NCI-H1105 treated with DMSO at 0.1 percent for 48 hours (cell line): ENCODE results near the gene GRID2.

ENCODE experiments used
- DNase-seq: peaks from one replicate; lab custom pipeline; 2025; lab: John Stamatoyannopoulos, UW

GRID2 gene

GRCh38 chr4:92735025-92735665 is 431.4 kb downstream of the GRID2 start:
- no peak for DNase-seq

- DNase-seq = no peak
Observed at GRCh38 chr4:92760433-92760832, 456.7 kb downstream of the GRID2 start.

GRCh38 chr4:92776080-92776479 is 472.3 kb downstream of the GRID2 start:
- no peak for DNase-seq

- DNase-seq = no peak
Observed at GRCh38 chr4:92789741-92790140, 486.0 kb downstream of the GRID2 start.

DNA sequence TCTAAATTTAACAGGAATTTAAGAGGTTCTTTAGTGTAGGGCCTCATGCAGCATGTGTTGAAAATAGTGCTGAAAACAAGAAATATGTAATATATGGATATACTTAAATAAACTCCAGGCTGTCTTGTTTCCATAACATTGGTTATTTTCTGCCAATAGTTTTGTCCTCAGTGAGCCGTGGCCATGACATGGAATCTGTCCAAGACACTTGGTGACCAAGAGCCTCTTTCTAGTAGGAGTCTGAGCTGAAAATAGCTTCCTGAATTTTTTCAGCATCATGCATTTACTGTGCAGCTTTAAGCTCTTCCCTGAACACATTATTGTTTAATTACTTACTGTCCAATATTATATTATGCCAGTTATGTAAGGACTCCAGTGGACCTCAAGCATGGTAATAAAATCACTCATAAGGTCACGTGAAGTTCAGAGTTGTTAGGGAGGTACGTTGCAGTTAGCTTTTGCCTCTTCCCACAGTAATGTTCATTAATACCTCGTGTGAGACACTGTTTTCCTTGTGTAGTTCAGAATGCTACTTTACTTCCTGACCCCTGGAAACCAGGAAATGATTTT is 488.2 kb downstream of the GRID2 start:
- no peak for DNase-seq

DNA sequence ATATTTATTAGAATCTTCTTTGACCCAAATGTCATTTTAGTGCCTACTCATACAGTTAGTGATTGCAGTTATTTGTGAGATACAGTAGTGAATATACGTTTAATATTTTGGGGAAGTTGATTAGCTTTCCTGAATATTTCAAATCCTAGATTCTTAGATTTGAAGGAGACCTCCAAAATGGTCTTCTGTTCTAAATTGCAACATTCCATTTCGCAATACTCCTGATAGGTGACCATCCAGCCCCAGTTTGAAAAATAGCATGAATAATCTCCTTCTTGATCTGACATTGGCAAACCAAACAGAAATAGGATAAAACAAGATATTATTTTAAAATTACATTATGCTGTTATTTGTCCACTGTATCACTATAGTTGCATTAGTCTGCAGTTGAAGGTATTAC is 505.6 kb downstream of the GRID2 start:
- DNase-seq = no peak

GRCh38 chr4:92812652-92813051 is 508.9 kb downstream of the GRID2 start:
- no peak for DNase-seq

DNA sequence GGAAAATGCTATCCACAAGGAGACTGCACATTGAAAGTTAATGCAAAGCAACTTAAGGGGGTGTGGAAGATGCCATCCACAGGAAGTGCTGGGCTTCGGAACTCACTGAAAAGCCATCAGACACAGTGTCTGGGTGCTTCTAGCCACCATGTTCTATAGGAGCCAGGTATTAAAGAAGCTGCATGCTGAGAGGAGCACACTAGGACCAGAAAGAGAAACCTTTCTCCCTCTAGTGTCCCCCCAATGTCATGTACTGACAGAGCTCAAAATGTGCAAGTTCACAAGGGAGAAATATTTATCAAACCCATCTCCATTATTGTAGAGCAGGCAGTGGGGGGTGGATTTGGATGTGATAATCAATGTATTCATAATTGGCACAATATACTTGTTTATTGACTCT is 510.9 kb downstream of the GRID2 start:
- no peak for DNase-seq

DNA sequence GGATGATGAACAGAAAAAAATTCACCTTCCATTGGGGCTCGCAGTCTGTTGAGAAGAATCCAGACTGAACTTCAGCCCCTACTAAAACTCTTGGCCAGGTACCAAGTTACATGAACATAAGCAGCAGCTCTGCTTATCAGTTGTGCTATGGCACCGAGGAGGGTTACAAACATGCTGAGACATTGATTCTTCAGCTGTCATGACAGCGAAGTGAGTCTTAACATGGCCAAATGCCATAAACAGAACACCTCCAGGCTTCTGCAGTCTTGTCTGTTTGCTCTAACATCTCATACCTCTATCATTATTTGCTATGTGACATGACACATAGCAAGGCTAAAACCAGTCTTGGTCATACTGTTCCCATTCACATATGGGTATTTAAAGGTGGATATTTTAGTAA is 521.5 kb downstream of the GRID2 start:
- no peak for DNase-seq

DNA sequence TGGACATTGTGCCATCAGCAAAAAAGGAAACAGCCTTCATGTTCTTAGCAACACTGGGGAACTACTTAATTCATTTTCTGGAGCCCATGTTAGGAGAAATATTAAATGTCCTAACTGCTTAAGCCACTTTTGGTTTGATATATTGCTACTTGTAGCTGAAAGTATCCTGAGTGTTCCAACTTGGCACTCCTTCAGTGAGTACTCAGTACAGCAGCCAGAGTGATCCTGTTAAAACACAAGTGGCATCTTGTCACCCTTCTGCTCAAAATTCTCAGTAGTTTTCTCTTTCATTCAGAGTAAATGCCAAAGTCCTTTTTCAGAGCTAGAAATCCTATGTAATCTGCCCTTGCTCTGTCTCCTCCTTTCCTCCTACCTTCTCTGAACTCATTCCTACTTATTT is 522.0 kb downstream of the GRID2 start:
- no peak for DNase-seq

- no peak for DNase-seq
Observed at GRCh38 chr4:92830771-92831170, 527.0 kb downstream of the GRID2 start.

DNA sequence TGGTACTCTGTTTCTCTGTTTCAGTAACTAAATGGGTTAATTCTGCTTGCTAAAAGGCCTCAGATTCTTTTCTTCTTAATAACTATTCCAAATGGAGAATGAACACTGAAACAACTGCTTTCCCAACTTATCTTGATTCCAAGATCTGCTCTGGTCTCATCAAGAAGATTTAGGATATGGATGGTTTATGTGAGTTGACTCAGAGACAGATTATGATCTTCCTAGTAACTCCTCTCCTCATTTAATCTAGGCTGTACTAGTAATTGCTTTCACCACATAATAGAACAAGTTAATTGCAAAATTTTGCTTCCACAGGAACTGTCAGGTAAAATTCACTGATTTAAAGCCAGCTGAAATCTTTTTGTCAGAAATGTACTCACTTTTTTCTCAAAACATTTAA is 537.1 kb downstream of the GRID2 start:
- DNase-seq = no peak

DNA sequence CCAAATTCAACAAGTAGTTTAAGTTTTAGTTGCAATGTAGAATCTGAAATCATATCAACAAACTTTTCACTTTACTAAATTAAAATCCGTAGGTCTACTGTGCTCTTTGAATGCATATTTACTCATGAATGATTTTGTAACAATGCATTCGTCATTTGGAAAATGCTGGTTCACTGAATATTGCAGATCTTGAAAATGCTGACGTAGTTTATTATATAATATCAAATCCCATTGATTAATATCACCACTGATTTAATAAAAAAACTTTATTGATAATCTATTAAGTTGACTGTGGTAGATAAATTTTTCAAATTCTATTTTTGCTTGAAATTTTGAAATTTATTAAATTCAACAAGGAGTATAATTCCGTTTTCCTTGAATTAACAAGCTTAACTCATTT is 540.0 kb downstream of the GRID2 start:
- no peak for DNase-seq

DNA sequence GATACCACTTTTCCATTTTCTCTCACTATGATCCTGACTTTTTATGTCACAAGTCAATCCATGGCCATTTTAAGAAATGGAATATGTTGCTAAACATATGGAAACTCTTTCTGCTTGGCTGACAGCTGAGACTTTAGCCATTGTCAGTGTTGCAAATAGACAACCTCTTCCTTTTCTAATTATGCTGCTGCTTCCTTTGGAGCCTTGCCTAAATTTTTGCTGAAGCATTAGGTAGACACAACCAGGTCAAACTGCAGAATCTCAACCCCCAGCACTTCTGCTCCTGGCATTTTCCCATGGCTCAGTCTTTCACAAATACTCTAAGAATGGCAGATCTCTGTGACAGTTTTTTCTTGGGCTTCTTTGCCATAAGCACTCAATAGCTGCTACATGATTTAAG is 543.3 kb downstream of the GRID2 start:
- no peak for DNase-seq

DNA sequence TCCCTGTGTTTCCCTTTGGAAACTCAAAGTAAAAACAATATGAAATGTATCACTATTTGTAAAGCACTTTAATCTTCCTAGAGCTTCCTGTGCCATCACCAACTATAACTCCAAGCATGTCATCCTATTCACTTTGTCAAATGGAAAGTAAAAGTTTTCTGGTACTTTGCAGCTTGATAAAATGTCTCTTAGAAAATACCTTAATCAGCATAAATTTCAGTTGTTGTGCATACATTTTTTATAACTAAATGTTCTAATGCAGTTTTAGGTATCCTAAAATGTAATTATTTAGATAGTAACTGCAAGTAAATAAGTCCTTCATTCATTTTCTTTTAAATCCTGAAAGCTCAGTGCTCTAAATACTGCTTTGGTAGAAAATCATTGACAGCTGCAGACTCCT is 558.7 kb downstream of the GRID2 start:
- DNase-seq = no peak

DNA sequence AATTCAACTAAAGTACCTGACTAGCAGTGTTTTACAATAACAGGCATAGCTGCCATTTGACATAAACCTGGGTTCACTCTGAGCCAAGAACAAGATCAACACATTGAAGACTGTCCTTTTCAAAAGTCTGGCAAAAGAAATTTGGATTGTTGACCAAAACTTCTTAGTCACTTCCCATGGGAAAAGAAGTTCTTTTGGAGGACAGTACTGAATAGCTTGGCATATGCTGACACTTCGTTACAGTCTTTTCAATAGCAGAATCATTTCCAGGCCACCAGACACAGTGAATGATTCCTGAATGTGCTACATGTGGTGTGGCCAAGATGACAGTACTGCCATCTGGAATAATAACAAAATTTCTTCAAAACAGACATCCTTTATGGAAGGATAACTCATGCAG is 560.3 kb downstream of the GRID2 start:
- no peak for DNase-seq

DNA sequence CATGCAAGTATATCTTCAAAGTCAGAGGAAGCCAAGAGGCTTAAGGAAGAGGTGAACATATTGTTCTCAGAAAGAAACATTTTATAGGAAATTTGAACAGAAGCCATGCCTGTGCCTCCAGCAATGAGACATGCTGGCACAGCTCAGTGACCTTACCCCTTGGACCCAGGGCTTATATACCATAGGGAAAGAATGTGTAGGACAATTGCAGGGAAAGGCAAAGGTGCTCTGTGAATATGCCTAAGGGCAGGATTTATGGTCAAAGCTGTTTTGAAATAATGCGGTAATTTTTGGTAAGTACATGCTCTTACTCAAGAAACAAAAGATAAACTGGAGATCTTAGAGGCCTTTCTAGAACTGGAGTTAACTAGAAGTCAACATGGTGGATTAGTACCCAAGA is 568.8 kb downstream of the GRID2 start:
- no peak for DNase-seq

DNA sequence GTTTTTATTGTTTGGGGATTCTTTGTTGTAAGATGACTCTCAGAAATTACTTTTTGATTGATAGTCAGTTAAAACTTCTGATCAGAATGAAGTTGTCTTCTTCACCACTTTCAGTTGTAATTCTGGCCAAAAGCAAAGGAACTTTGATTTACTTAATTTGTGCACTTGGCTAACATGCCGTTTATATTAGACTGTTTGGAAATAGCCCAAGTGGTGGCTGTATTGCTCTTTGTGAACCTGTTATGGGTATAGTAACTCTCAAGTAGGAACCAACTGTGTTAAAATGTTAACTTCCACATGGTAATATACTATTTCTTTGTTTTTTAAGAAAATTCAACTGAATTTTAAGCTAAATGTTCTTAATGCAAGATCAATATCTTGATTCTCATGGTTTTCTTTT is 581.9 kb downstream of the GRID2 start:
- no peak for DNase-seq

- no peak for DNase-seq
Observed at GRCh38 chr4:92952426-92952825, 648.7 kb downstream of the GRID2 start.

DNA sequence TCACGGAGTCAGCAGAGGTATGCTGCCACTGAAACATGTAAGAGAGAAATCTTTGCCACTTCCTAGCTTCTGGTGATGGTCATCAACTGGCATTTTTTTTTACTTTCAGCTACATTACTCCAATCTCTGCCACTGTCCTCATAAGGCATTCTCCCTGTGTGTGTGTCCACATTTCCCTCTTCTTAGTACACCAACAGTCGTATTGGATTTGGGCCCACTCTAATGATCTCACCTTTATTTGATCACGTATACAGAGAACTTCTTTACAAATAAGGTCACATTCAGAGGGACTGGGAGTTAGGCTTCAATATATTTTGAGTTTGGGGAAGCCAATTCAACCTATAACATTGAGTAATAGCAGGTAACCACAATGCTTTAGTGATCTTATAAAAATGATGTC is 649.1 kb downstream of the GRID2 start:
- no peak for DNase-seq

GRCh38 chr4:92953462-92953861 is 649.7 kb downstream of the GRID2 start:
- no peak for DNase-seq

DNA sequence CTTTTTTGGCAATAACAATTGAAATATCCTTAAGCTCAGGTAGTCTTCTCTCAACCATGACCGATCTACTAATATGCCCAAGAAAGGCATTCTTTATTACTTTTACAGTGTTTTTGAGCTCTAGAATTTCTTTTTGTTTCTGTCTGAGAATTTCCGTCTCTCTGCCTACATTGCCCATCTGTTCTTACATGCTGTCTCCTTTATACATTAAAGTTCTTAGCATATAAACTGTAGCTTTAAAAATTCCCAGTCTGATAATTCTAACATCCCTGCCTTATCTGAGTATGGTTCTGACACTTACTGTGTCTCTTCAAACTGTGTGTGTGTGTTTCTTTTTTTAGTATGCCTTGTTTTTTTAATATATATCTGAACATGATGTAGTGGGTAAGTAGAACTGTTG is 658.1 kb downstream of the GRID2 start:
- no peak for DNase-seq

DNA sequence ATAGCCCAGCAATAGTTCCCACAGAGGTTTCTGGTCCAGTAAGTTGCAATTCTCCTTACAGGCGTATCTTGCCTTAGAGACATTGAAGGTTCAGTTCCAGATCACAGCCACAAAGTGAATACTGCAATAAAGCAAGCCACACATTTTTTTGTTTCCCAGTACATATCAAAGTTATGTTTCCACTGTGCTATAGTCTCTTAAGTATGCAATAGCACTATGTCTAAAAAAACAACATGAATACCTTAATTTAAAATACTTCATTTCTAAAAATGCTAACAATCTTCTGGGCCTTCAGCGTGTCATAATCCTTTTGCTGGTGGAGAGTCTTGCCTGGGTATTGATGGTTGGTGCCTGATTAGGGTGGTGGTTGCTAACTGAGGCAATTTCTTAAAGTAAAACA is 659.1 kb downstream of the GRID2 start:
- DNase-seq = no peak

GRCh38 chr4:92968556-92968955 is 664.8 kb downstream of the GRID2 start:
- DNase-seq = no peak
